ENCODE measurements around the gene IL36A. TPM values are rescaled to one million over a fixed set of nuclear protein-coding genes. Genes with fewer than 3 reads are reported as not detected.

The IL36A gene
- total and polyA plus RNA-seq, 2 donors (not counting 3 experiments of a cell fraction or from before 2014, with no cell fraction given) = not detected

GRCh38 chr2:113052396-113052917 lies 47.2 kb downstream of the IL36A start, which contains the start of gene IL36B:
Gene IL36B (minus strand): TSS chr2:113052867.
- H3K9me3 ChIP-seq (replicated peaks; ENCODE audit: control insufficient read depth, insufficient read depth, low read length) = no peaks in the 10 kb centered on the region
- FAIRE-seq (no peak), DNase-seq (ENCODE audit: low read depth, low spot score) (no peak)
- BruUV-seq (replicated peaks) = no TSS peak
- no peaks in the 10 kb centered on the region for H3K4me1 ChIP-seq (ENCODE audit: control insufficient read depth, extremely low read depth, insufficient read depth, low read length)
- H3K9ac ChIP-seq (replicated peaks; ENCODE audit: extremely low read depth, insufficient read depth, low read length) = no peak within 1 kb of the TSS
- no peak within 1 kb of the TSS for H3K27ac ChIP-seq (ENCODE audit: insufficient read depth, low read depth, low read length)
- no peaks in the 10 kb centered on the region for H3K27me3 ChIP-seq (ENCODE audit: control insufficient read depth in 2 of 2, insufficient read depth in 2 of 2, low read length in 2 of 2)
- no peak within 1 kb of the TSS for H2AFZ ChIP-seq (ENCODE audit: low read depth, low read length)
- H4K20me1 ChIP-seq (replicated peaks; ENCODE audit: control insufficient read depth, extremely low read depth, insufficient read depth, low read length) = no peaks in the 10 kb centered on the region
- TF ChIP-seq POLR2A (IDR thresholded peaks at IDR 0.05; ENCODE audit: low read depth, low read length) (no peak), MAX (IDR thresholded peaks at IDR 0.05; ENCODE audit: insufficient read depth, insufficient read length) (no peak), MYC (IDR thresholded peaks at IDR 0.05; ENCODE audit: low read depth, low read length) (no peak), FOS (IDR thresholded peaks at IDR 0.05; ENCODE audit: borderline replicate concordance, insufficient read depth, low read length) (no peak), GATA2 (IDR thresholded peaks at IDR 0.05; ENCODE audit: insufficient read depth, insufficient read length, low read depth, low read length) (no peak), CTCF (IDR thresholded peaks at IDR 0.05; ENCODE audit: extremely low read depth in 1 of 2, insufficient read depth in 1 of 2, low read depth in 1 of 2, low read length in 2 of 2) (no peak), JUN (IDR thresholded peaks at IDR 0.05; ENCODE audit: borderline replicate concordance, insufficient read depth, insufficient read length, low read depth) (no peak), EZH2 (IDR thresholded peaks at IDR 0.05; ENCODE audit: borderline replicate concordance, low read depth, low read length, severe bottlenecking) (no peak), POLR2AphosphoS5 (IDR thresholded peaks at IDR 0.05; ENCODE audit: insufficient read depth, low read depth, low read length) (no peak)
- dilution Hi-C loops (cut with MboI; ENCODE audit: extremely low pct_ligation_motif_present, low sequenced_read_pairs) (no loop called here), intact Hi-C loops (cut with micrococcal nuclease) (no loop called here)
- H3K36me3 ChIP-seq (ENCODE audit: control insufficient read depth in 2 of 2, extremely low read depth in 1 of 2, insufficient read depth in 2 of 2, low read length in 2 of 2) = no peaks in the 10 kb centered on the region
- H3K4me3 ChIP-seq (replicated peaks in 1 of 3; ENCODE audit: insufficient read depth in 1 of 3, low read depth in 1 of 3, low read length in 3 of 3) = no peak within 1 kb of the TSS
- H3K9me1 ChIP-seq (replicated peaks; ENCODE audit: control insufficient read depth, extremely low read depth, insufficient read depth, low read length) = no peaks in the 10 kb centered on the region
- H3K4me2 ChIP-seq (ENCODE audit: insufficient read depth, low read length) = no peak within 1 kb of the TSS
- POLR2A ChIA-PET = no interaction called here
- CTCF ChIA-PET = no interaction called here
- H3K79me2 ChIP-seq (ENCODE audit: control insufficient read depth, insufficient read depth, low read length) = no peaks in the 10 kb centered on the region

All from endothelial cell of umbilical vein (primary cell).